HG03060 (cell line): ENCODE results near the gene PKD2L2.
"Not testable (repeated sequence)": the region's sequence is repeated elsewhere in the genome, so short reads cannot be mapped to it uniquely, and the experiment has no call there.

ENCODE experiments used
- ATAC-seq: cut with Tn5 transposase; IDR thresholded peaks from one replicate; pipeline ENCODE4 v1.9.1; 2021; ENCODE audit warnings: low read depth, moderate number of reproducible peaks; ENCODE audit not compliant: unreplicated experiment

The PKD2L2 gene

DNA sequence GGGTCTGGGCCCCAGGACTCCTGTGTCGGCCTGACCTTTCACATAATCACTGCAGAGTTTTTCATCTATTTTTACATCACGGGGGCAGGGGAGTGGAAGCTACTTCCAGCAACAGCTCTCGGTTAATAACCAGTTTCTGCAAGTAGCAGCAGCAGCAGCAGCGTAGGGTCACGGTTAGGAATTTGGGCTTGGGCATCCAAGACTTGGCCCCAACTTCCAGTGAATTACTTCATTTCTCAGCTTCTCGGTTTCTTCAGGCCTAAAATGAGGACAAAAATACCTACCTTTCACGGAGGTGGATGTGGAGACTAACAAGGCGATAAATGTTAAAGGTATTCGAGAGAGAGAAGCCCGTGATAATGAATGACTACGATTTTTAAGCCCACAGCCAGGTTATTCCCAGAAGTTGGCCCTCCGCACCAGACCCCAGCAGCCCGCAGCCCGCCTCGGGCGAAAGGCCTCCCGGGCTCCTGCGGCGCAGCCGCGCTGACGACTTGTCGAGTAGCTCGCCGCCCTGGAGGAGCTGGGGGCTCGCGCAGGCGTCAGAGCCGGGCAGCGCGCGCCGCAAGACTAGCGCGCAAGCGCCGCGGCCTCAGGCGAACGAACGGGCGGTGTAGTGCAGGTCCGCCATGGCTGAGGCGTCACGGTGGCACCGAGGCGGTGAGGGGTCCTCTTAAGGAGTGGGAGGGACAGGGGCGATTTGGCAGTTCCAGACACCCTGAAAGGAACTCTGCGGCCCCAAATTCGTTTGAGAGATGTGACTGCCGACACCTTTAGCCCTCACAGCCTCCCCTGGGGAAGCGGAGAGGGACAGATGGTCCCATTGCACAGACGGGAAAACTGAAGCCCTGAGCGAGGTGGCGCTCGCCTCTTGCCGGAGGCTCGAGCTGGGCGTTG is at the start of gene PKD2L2:
Gene PKD2L2 (plus strand): TSS at position 595 of the 897 bp plus-strand sequence. CDS start 35 bp downstream, at position 630.
- peak; percentile 66 for ATAC-seq

- ATAC-seq = no peak
These were observed 47.0 kb upstream of the PKD2L2 start for GRCh38 chr5:137842296-137842695.

DNA sequence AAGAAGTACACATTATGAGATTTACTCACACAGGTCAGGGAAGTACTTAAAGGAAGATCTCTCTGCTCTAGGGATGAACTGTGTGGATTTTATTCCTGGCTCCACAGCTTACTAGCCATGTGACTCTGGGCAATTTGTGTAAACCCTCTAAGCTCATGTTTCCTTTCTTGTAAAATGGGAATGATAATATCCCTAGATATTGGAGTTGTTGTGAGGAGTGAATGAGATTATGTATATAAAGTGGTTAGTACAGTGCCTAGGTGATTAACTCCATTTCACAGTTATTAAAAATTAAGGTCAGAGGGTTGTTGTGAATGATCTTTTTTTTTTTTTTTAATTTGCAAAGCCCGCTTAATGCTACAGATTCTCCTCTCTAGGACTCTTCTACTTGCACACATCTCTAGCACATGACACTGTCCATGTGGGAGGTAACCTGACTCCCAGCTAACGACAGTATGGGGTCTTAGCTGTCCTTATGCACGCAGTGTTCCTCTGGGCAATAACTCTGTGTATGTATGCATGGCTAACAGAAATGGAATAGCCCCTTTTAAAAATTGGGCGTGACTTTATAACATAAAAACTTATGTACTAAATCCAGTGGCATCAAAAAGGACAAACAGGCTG is 45.5 kb upstream of the PKD2L2 start:
- no peak for ATAC-seq

DNA sequence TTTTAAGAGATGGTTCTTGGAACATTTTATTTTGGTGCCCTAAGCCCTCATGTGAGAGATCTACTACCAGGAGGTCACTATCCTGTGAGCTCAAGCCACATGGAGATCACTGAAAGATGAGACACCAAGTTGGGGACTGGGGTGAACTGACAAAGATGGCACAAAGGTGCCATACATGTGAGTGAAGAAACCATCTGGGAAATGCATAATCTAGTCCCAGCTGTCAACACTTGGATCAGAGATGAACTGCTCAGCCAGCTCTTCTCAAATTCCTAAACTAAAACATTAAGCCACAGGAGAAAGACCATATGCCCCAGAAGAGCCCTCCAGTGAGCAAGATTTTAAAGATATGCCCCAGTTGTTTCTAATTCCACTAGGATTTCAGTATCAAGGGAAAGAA is 43.8 kb upstream of the PKD2L2 start:
- ATAC-seq = no peak

DNA sequence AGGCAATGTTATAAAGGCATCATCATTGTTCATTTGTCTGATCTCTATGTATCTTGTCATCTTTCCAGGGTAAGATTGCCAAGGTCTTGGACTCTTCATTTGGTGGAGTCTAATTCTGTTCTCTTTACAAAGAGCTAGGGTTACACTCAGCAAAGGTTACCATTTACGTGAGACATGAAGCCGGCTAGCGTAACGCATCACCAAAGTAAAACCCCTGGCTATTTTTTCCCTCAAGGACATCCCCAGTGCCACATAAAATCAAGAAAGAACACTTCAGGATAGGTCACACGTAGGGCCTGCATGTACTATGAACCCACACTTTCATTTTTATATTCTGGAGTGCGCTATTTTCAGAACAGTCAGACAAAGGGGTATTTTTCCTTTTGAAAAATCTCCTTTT is 41.6 kb upstream of the PKD2L2 start:
- ATAC-seq = no peak

DNA sequence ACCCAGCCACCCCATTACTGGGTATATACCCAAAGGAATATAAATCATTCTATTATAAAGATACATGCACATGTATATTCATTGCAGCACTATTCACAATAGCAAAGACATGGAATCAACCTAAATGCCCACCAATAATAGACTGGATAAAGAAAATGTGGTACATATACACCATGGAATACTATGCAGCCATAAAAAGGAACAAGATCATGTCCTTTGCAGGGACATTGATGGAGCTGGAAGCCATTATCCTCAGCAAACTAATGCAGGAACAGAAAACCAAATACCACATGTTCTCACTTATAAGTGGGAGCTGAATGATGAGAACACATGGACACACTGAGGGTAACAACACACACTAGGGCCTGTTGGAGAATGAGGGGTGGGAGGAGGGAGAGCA is 36.1 kb upstream of the PKD2L2 start:
- ATAC-seq = not testable (repeated sequence)

DNA sequence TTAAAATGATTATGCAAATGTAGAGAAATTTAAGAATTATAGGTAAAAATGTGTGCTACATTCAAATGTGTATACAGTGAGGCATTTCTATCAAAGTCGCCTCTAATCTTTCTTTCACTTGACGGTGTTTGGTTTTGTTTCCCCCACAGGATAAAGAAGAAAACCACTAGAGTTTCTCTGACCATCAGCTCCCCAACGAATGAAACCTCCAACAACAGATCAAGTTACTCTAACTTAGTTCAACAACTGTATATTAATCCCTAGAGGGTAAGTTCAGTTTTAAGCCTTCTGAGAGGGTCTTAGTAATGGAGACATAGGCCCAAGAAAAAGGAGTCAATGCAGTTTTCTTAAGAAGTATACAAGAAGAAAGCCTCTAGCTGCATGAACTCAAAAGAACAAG is 33.1 kb upstream of the PKD2L2 start:
- no peak for ATAC-seq

DNA sequence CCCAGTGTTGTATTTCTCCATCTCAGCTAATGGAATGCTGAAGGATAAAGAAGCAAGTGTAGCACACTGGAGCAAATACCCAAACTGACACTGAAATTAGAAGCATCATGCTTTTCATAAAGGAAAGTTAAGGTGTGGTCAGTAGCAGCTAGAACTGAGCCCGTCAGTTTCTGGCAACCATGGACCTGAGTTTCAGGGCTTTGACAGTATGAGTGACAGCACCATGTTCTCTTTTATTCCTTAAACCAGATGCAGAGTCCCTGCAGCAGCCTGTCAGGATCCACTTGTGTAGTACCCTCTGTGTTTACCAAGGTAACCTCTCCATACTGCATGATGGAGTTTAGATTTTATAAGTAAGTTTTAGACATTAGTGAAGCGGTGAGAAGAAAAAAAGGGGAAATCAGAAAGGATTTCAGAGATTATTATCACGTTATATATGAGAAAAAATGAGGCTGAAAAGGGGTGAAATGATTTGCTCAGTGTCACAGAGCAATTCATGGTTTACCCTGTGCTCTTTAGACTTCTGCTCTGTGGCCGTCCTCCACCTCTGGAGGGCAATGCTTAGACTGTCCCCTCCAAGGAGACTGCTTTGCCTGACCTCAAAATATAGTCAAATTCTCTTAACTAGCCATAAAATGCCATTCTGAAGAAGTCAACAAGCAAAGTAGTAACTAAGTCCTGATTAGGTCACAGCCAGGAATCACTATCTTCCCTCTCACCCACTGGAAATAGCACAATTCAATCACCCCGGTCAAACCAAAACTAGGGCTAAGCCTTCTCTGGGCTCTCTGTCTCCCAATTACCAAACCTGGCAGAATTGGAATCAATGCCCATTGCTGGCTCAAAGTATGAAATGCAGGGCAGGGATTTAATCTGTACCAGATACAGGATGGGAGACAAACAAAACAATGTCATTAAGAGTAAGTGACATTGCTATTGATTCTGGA is 32.1 kb upstream of the PKD2L2 start:
- no peak for ATAC-seq

DNA sequence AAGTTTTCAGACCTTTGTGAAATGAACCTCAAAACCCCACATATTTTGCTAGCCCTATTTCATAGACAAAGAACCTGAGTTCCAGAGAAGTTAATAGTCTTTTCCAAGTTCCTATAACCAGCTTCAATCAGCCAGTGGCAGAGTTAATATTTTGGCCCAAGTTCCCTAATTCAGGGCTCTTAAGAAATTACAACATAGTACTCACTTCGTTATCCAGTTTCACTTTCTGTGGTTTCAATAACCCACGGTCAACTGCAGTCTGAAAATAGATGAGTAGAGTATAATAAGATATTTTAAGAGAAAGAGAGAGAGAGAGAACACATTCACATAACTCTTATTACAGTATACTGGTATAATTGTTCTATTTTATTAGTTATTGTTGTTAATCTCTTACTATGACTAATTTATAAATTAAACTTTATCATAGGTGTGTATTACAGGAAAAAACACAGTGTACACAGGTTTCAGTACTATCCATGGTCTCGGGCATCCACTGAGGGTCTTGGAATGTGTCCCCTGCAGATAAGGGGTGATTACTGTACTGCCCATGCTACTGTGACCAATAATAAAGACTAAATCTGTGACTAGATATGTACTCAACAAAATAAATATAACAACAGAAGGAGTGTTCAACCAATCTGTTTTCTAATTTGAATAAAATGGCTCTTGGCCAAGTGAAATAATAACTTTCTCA is 30.9 kb upstream of the PKD2L2 start:
- peak; percentile 74 for ATAC-seq

DNA sequence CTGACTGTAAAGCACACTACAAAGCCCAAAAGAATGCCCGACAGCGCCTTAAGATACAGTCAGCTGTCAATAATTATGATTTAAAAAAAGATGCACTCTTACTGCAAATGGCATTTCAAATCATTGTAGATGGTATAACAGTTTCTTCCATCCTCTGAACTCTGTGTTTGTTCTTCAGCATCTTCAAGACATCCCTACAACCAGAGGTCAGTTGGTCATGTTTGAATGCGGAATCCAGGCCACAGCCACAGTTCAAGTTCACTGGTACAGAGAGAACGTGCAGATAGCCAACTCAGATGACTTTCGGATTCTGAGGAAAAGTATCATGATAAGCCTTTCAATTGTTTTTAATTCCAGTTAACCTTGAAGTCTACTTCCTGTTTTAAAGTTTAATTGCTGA is 30.3 kb upstream of the PKD2L2 start:
- ATAC-seq = no peak

DNA sequence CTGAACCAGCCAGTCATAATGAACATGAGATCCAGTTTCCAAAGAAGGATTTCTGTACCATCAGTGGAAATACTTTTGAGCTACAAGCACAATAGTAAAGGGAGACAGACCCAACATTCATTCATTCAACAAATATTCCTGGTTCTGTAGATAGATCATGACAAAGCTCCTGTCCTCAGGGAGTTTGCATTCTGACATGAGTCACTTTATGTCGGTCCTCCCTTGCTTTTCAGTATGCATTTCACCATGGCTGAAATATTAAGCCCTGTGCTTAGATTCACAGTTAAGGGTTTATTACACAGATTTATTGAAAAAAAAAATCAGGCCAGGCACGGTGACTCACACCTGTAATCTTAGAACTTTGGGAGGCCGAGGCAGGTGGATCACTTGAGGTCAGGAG is 27.0 kb upstream of the PKD2L2 start:
- ATAC-seq = no peak

DNA sequence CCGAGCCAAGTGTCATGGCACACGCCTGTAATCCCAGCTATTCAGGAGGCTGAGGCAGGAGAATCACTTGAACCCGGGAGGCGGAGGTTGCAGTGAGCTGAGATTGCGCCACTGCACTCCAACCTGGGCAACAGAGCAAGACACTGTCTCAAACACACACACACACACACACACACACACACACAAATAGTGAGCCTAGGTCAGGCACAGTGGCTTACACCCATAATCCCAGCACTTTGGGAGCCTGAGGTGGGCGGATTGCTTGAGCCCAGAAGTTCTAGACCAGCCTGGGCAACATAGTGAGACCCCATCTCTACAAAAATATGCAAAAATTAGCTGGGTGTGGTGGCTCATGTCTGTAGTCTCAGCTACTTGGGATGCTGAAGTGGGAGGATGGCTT is 25.6 kb upstream of the PKD2L2 start:
- ATAC-seq = not testable (repeated sequence)

DNA sequence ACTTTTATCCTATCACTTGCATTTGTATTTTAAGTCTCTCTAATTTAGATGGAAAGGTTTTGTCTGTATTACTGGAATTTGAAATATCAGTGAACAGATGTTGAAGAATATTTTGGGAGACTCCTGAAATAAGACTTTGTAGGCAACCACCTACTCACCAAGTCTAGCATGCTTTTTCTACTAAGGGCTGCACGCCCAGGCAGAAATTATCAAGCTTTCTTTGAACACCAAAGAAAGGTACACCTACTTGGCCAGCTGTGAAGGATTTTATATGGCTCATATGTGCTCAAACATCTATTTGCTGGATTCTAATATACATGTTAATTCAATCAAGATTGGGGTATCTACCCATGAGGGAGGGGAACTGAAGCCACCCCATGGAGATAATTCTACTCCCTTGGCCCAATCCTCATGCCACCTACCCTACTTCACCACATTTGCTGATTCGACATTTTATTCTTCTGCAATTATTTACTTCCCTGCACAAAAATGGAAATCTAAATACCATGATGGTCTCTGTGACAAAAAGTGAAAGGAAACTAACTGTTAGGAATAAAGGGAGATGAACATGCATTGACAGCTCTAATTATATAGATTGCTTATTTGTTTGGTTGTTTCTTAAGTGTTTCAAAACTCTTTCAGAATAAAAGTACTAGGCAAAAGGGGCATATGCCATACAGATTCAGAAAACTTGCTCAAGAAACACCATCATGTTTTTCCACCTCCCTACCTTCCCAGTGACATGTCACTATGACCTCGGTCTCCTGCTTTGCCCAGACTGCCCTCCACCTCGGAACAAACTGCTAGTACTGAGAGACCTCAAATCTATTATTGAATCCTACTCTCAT is 22.5 kb upstream of the PKD2L2 start:
- no peak for ATAC-seq

DNA sequence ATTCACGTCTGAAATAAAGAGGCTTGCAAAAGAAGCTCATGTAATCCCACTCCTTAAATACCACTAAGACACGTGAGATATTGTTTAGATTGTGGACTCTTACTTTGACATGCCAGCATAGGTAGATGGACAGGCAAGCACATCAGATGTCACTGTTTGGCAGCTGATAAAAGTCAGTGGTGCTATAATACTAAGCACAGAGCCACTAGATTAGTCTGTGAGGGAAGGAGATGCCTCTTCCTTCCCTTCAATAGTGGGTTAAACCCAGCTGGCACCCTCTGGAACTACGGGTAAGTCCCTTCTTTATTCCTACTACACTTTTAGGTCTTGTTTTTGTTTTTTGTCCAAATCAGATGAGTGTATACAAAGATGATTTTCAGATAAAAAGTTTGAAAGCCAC is 21.6 kb upstream of the PKD2L2 start, which contains the start of gene MYOT:
Gene MYOT (plus strand): TSS at position 197 of the 400 bp plus-strand sequence. CDS start 2,792 bp downstream, outside the sequence.
- ATAC-seq = no peak

- no peak for ATAC-seq
These were observed 18.5 kb upstream of the PKD2L2 start for GRCh38 chr5:137870647-137871339.

DNA sequence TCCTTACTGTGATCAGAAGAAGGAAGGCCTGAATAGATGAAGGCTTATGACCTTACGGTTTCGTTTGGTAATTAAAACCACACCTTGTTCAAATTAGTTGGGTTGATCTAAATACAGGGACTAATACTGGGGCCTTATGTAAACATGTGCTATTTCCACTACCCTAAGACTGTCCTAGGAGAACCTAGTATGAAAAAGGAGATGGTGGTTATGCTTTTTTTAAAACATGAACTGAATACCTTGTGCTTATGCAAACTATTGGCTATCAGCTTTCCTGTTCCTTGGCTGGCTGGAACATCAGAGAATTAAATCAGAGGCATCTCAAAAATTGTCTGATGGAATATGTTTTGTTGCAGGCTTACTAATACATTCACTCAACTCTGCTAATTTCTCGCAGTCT is 17.7 kb upstream of the PKD2L2 start:
- no peak for ATAC-seq

- no peak for ATAC-seq
These were observed 16.8 kb upstream of the PKD2L2 start for GRCh38 chr5:137872466-137872865.

DNA sequence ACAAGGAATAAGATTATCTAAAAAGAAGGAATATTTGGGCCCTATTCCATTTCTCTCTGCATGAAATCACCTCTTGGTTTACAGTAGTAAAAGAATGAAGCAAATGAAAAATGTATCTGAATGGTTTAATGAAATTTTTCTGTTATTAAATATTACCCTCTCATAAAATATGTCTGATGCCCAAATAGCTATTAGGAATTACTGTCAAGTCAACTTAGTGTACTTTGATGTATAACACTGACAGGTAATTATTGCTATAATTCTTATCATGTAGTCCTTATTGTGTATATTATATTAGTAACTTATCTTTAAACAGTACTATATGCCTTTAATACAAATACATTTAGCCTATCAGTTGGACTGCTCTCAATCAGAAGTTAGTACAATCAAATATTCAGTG is 13.2 kb upstream of the PKD2L2 start:
- no peak for ATAC-seq

DNA sequence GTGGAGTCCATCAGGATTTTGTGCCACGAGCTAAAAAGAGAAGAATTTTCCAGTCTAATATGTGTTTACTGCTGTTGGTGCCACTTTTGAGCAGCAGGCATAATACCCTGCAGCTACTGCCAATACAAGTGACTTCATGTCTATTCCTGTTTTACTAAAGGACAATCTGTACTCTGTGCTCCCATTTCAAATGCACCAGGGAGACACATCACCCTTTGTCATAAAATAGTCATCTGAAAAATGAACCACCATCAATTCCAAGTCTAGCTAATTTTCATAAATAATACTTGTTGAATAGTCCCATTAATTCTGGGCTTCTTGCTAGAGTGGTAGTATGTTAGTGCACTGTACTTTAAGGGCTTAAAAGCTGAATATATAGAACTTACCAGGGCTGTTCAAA is 8.9 kb upstream of the PKD2L2 start:
- no peak for ATAC-seq
